GM10266 (cell line): ENCODE results near the gene ARID2.

Source experiments
- DNase-seq: peaks from one replicate; pipeline ENCODE4 v3.0.0; 2012; ENCODE audit errors: extremely low spot score
- CTCF ChIP-seq: IDR thresholded peaks from 2 replicates; pipeline ENCODE4 v1.5.1; 2012; ENCODE audit warnings: mild to moderate bottlenecking, low read depth; ENCODE audit not compliant: control insufficient read depth, insufficient read depth; ENCODE audit errors: missing control alignments

Gene ARID2

GRCh38 chr12:45763381-45763780 lies 33.9 kb downstream of the ARID2 start:
- no peak for DNase-seq
- no peak for TF ChIP-seq CTCF

- TF ChIP-seq CTCF: no peak
- DNase-seq: no peak
Measured at GRCh38 chr12:45768194-45768593, 38.7 kb downstream of the ARID2 start.

- no peak for DNase-seq
- no peak for TF ChIP-seq CTCF
Measured at GRCh38 chr12:45773747-45774146, 44.2 kb downstream of the ARID2 start.

GRCh38 chr12:45774508-45775162 lies 45.1 kb downstream of the ARID2 start:
- DNase-seq: no peak
- TF ChIP-seq CTCF: no peak

GRCh38 chr12:45775465-45775864 lies 46.0 kb downstream of the ARID2 start:
- TF ChIP-seq CTCF: no peak
- no peak for DNase-seq

GRCh38 chr12:45775964-45776363 lies 46.5 kb downstream of the ARID2 start:
- no peak for TF ChIP-seq CTCF
- DNase-seq: no peak

GRCh38 chr12:45779936-45780335 lies 50.4 kb downstream of the ARID2 start:
- no peak for TF ChIP-seq CTCF
- DNase-seq: no peak
